Ovary (tissue), 9 donors: ENCODE measurements around the gene NAB1. TPM values are rescaled to one million over a fixed set of nuclear protein-coding genes. Genes with fewer than 3 reads are reported as not detected.

Source experiments
- DNase-seq, 5 donors: peaks; one replicate each; pipeline ENCODE4 v3.0.0-alpha.2; 2019 to 2020
- H3K27ac ChIP-seq, 2 donors: fragments of 200-600 bp; one replicate each; pipeline versions ENCODE4 v1.5.1 to v1.8.0; 2019 to 2022
- H3K27me3 ChIP-seq: fragments of 200-600 bp; one replicate; pipeline ENCODE4 v1.8.0; 2022
- H3K36me3 ChIP-seq: fragments of 200-600 bp; sonication (generic); one replicate; pipeline ENCODE4 v1.5.1; 2019
- H3K4me1 ChIP-seq: one replicate; pipeline ENCODE4 v1.8.1; 2013; ENCODE audit warnings: mild to moderate bottlenecking, moderate library complexity; ENCODE audit not compliant: insufficient read depth
- H3K4me3 ChIP-seq: fragments of 200-600 bp; sonication (generic); one replicate; pipeline ENCODE4 v1.5.1; 2017
- H3K9me3 ChIP-seq, 2 donors: fragments of 200-600 bp in 1 of 2; sonication (generic) in 1 of 2; one replicate each; pipeline versions ENCODE4 v1.5.1 to v1.8.1; 2013 to 2019; ENCODE audit warnings: mild to moderate bottlenecking in 1 of 2, moderate library complexity in 1 of 2
- CTCF ChIP-seq, 3 donors: fragments of 450-650 bp in 2 of 3; fragments of 200-600 bp in 1 of 3; IDR thresholded peaks; one replicate each; pipeline versions ENCODE4 v1.5.1 to v1.8.0; 2016 to 2022; ENCODE audit warnings: antibody characterized with exemption in 3 of 3, mild to moderate bottlenecking in 1 of 3
- EP300 ChIP-seq: sonication (generic); formaldehyde crosslinking; IDR thresholded peaks from one replicate; pipeline ENCODE4 v1.6.1; 2017; ENCODE audit warnings: antibody characterized with exemption
- POLR2A ChIP-seq: fragments of 450-650 bp; IDR thresholded peaks from one replicate; pipeline ENCODE4 v1.6.1; 2017; ENCODE audit warnings: antibody characterized with exemption, mild to moderate bottlenecking, moderate library complexity
- WGBS, 3 donors: extraction: QIAGEN DNeasy Blood & Tissue Kit in 1 of 3; methylation state at CpG; one replicate each; pipeline versions ENCODE4 v1.1.5 to v1.1.7; 2013 to 2017; 5-methylcytosine and 5-hydroxymethylcytosine counted together
- intact Hi-C, 4 donors: fragments of 100-400 bp; cut with DNase I; formaldehyde crosslinking; loops; one replicate each; pipeline versions ENCODE4 v1.11.0 to v1.15.1; 2022 to 2023
- polyA plus RNA-seq, 2 donors: library from polyadenylated mRNA; stranded (reverse); fragments of 200-250 nt in 1 of 2; fragments of 350-450 nt in 1 of 2; fragmentation: Illumina TruSeq in 1 of 2; extraction: RNeasy Lipid Tissue Mini Kit (QIAGEN cat#74804) in 1 of 2; gene quantifications; one replicate each; pipeline ENCODE4 v1.2.3, GENCODE V29; 2013 to 2014
- total RNA-seq, 7 donors: library from RNA; depleted of rRNA in 2 of 7; stranded (reverse); fragments of >200 nt in 2 of 7; fragmentation: NEBNext Ultra II Directional in 3 of 7; extraction: Animal tissue kit (Norgen Biotek cat#: 25700) in 3 of 7; gene quantifications; one replicate each; pipeline versions ENCODE4 v1.1.0 to v1.2.4, GENCODE V29; 2016 to 2023
- donor health status: DM: no; HTN: no; CAD: no; lungs with moderate emphysema.
- donor health status: DM: no; HTN: no; CAD: no.
- donor health status: Bipolar disorder and iron deficiency.
- donor health status: DM: yes; HTN: yes; CAD: no.
- donor health status: DM: no; HTN: no; CAD: no.
- donor health status: DM: yes; HTN: yes; CAD: no.

Gene NAB1
- total and polyA plus RNA-seq, 9 donors = 17.5 to 53.7 (median 39.8) TPM

- no peak for DNase-seq
- intact Hi-C loops = no loop called here
- no peak overlapping the region for H3K27ac ChIP-seq
- no peaks in the 10 kb centered on the region for H3K27me3 ChIP-seq
- H3K4me3 ChIP-seq = no peak overlapping the region
- TF ChIP-seq POLR2A (no peak), EP300 (no peak), CTCF (IDR thresholded peaks at IDR 0.05) (no peak)
- WGBS, 3 donors = 66 to 79% (median 68%) methylated on average over 3 of the region's 3 CpGs
- no peaks in the 10 kb centered on the region for H3K4me1 ChIP-seq
- H3K36me3 ChIP-seq = no peaks in the 10 kb centered on the region
- no peaks in the 10 kb centered on the region for H3K9me3 ChIP-seq
Measured at GRCh38 chr2:190618030-190618429, 30.9 kb upstream of the NAB1 start.

- H3K9me3 ChIP-seq = no peaks in the 10 kb centered on the region
- DNase-seq = no peak
- no peaks in the 10 kb centered on the region for H3K4me1 ChIP-seq
- intact Hi-C loops = no loop called here
- H3K27ac ChIP-seq = no peak overlapping the region
- H3K4me3 ChIP-seq = no peak overlapping the region
- TF ChIP-seq EP300 (no peak), POLR2A (no peak), CTCF (IDR thresholded peaks at IDR 0.05) (no peak)
- no peaks in the 10 kb centered on the region for H3K36me3 ChIP-seq
- H3K27me3 ChIP-seq = no peaks in the 10 kb centered on the region
Measured at GRCh38 chr2:190625691-190626090, 23.2 kb upstream of the NAB1 start.

GRCh38 chr2:190626641-190627210 lies 22.2 kb upstream of the NAB1 start:
- H3K9me3 ChIP-seq = no peaks in the 10 kb centered on the region
- H3K36me3 ChIP-seq = no peaks in the 10 kb centered on the region
- H3K4me3 ChIP-seq = no peak overlapping the region
- no peak for DNase-seq
- no peak overlapping the region for H3K27ac ChIP-seq
- 80 to 83% (median 82%) methylated on average over 7 of the region's 7 CpGs for WGBS, 3 donors
- H3K4me1 ChIP-seq = no peaks in the 10 kb centered on the region
- intact Hi-C loops = no loop called here
- TF ChIP-seq EP300 (no peak), CTCF (IDR thresholded peaks at IDR 0.05) (no peak), POLR2A (no peak)
- H3K27me3 ChIP-seq = no peaks in the 10 kb centered on the region

GRCh38 chr2:190627448-190628412 lies 21.2 kb upstream of the NAB1 start:
- Histone ChIP-seq H3K4me3 (peak overlapping the region; percentile 24), H3K27me3 (no peaks in the 10 kb centered on the region), H3K36me3 (no peaks in the 10 kb centered on the region), H3K4me1 (no peaks in the 10 kb centered on the region), H3K9me3 (no peaks in the 10 kb centered on the region), H3K27ac (no peak overlapping the region)
- TF ChIP-seq EP300 = no peak
- no peak for TF ChIP-seq POLR2A
- TF ChIP-seq CTCF (IDR thresholded peaks at IDR 0.05) = no peak
- 3 to 6% (median 6%) methylated on average over 23 of the region's 23 CpGs for WGBS, 3 donors
- intact Hi-C loops = no loop called here
- peak in 3 of 5 donors; percentile 20 to 41 (median 23) for DNase-seq
